Panc1 (cell line): ENCODE data around the gene TLL2.

Experiments used
- CTCF ChIP-seq: fragments of 450-650 bp; IDR thresholded peaks from 2 replicates; pipeline ENCODE4 v1.5.1; 2017; ENCODE audit warnings: mild to moderate bottlenecking
- POLR2AphosphoS5 ChIP-seq: IDR thresholded peaks from 2 replicates; pipeline ENCODE4 v1.6.1; 2012; ENCODE audit warnings: mild to moderate bottlenecking, low read depth, low read length, moderate library complexity
- REST ChIP-seq, 2 experiments: IDR thresholded peaks; 2 replicates each; pipeline ENCODE4 v1.6.1; 2011 to 2012; ENCODE audit warnings: low read depth in 2 of 2, control low read depth in 1 of 2, low read length in 1 of 2, mild to moderate bottlenecking in 1 of 2, moderate library complexity in 1 of 2; ENCODE audit not compliant: insufficient read depth in 1 of 2
- SIN3A ChIP-seq: IDR thresholded peaks from 2 replicates; pipeline ENCODE4 v1.6.1; 2012; ENCODE audit warnings: low read depth, mild to moderate bottlenecking, low read length, moderate library complexity, borderline replicate concordance; ENCODE audit not compliant: insufficient read depth
- TCF7L2 ChIP-seq: IDR thresholded peaks from 2 replicates; pipeline ENCODE4 v1.6.1; 2011; ENCODE audit warnings: mild to moderate bottlenecking, low read depth, low read length, inconsistent platforms

- no peak for TF ChIP-seq SIN3A
- TF ChIP-seq CTCF: no peak
- no peak for TF ChIP-seq POLR2AphosphoS5
- TF ChIP-seq TCF7L2: no peak
- TF ChIP-seq REST (IDR thresholded peaks at IDR 0.05; ENCODE audit: insufficient read depth in 1 of 2, low read depth in 2 of 2, low read length in 1 of 2): no peak
These were observed 126.6 kb downstream of the TLL2 start for GRCh38 chr10:96387161-96387560.
